ENCODE measurements around the gene HIVEP3. TPM values are rescaled to one million over a fixed set of nuclear protein-coding genes. Genes with fewer than 3 reads are reported as not detected.

The HIVEP3 gene
- total RNA-seq, 2 donors from 2014 or later: 3.4 to 4.0 TPM

DNA sequence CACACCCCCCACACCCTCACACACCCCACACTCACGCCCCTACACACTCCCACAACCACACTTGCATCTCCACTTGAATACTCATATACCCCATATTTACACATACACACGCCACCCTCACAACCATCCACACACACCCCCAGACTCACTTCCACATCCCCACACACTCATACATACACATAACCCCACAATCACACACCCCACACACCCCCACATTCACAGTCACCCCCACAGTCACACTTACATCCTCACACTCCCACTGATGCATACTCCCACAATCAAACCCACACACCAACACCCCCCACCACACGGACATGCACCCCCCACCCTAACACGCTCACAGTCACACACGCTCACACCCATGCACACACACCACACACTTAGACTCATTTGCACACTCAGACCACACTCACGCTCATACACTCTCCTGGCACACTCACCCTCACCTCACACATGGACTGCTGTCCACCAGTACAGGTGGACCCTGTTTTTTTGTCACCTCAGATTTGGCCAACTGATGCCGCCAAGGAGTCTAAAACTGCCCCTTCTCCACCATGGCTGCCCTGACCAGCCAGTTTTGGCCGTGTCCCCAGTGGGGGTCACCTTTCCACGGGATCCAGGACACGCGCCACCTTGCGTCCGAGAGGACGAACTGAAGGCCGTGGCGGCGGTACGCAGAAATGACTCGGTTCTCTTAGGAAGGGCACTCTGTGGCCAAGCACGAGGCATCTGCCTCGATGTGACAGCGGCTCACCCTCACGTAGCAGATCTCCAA, 388.9 kb downstream of the HIVEP3 start:
- no peak overlapping the region for H3K27ac ChIP-seq
- WGBS, 2 donors: 69 to 91% methylated on average over 9 to 23 of the region's 23 CpGs
- H3K36me3 ChIP-seq (replicated peaks in 1 of 2; ENCODE audit: insufficient read depth in 1 of 2, low read depth in 2 of 2): no peaks in the 10 kb centered on the region
- no peak overlapping the region for H3K4me3 ChIP-seq
- ATAC-seq (no peak), DNase-seq (no peak)
- H3K9me3 ChIP-seq: no peaks in the 10 kb centered on the region
- H3K27me3 ChIP-seq: no peaks in the 10 kb centered on the region
- no peak for TF ChIP-seq POLR2A (IDR thresholded peaks at IDR 0.05)
- TF ChIP-seq, protein P1, sequence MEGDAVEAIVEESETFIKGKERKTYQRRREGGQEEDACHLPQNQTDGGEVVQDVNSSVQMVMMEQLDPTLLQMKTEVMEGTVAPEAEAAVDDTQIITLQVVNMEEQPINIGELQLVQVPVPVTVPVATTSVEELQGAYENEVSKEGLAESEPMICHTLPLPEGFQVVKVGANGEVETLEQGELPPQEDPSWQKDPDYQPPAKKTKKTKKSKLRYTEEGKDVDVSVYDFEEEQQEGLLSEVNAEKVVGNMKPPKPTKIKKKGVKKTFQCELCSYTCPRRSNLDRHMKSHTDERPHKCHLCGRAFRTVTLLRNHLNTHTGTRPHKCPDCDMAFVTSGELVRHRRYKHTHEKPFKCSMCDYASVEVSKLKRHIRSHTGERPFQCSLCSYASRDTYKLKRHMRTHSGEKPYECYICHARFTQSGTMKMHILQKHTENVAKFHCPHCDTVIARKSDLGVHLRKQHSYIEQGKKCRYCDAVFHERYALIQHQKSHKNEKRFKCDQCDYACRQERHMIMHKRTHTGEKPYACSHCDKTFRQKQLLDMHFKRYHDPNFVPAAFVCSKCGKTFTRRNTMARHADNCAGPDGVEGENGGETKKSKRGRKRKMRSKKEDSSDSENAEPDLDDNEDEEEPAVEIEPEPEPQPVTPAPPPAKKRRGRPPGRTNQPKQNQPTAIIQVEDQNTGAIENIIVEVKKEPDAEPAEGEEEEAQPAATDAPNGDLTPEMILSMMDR (IDR thresholded peaks at IDR 0.05): no peak
- intact Hi-C loops (cut with DNase I): no loop called here
- H3K4me1 ChIP-seq: no peaks in the 10 kb centered on the region

DNA sequence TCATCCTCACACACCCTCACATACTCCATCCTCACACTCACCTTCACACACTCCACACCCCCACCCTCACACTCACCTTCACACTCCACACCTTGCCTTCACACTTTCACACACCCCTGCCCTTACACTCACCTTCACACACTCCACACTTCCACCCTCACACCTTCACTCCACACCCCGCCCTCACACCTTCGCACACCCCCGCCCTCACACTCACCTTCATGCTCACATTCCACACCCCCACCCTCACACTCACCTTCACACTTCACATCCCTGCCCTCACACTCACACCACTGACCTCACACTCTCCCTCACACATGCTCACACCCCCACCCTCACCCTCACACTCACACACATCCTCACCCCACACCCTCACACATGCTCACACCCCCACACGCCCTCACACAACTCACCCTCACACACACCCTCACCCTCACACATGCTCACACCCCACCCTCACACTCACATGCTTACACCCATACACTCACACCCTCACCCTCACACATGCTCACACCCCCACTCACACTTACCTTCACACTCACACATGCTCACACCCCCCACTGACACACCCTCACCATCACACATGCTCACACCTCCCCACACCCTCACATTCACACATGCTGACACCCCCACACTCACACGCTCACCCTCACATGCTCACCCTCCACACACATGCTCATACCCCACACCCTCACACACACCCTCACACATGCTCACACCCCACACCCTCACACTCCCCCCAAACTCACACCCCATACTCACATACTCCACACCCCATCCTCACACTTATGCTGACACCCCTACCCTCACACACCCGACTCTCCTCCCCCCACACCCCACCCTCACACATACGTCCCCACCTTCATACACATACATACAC, 389.8 kb downstream of the HIVEP3 start:
- intact Hi-C loops (cut with DNase I): no loop called here
- H3K4me1 ChIP-seq: no peaks in the 10 kb centered on the region
- no peaks in the 10 kb centered on the region for H3K27me3 ChIP-seq
- no peak overlapping the region for H3K27ac ChIP-seq
- TF ChIP-seq POLR2A (IDR thresholded peaks at IDR 0.05): no peak
- TF ChIP-seq, protein P1 (IDR thresholded peaks at IDR 0.05): no peak
- 69 to 81% methylated on average over 7 of the region's 7 CpGs for WGBS, 2 donors
- DNase-seq: no peak
- no peak for ATAC-seq
- H3K9me3 ChIP-seq: no peaks in the 10 kb centered on the region
- no peaks in the 10 kb centered on the region for H3K36me3 ChIP-seq (replicated peaks in 1 of 2; ENCODE audit: insufficient read depth in 1 of 2, low read depth in 2 of 2)
- H3K4me3 ChIP-seq: no peak overlapping the region

DNA sequence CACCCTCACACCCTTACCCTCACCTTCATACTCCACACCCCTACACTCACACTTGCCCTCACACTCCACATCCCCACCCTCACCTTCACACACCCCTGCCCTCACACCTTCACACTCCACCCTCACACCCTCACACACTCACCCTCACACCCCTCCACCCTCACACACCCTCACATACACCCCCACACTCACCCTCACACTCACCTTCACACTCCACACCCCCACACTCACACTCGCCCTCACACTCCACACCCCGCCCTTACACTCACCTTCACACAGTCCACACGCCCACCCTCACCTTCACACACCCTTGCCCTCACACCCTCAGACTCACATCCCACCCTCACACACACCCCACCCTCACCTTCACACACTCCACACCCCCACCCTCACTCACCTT, 390.6 kb downstream of the HIVEP3 start:
- 82 to 91% methylated on average over 3 of the region's 3 CpGs for WGBS, 2 donors
- ATAC-seq: no peak
- Histone ChIP-seq H3K4me3 (no peak overlapping the region), H3K9me3 (no peaks in the 10 kb centered on the region), H3K4me1 (no peaks in the 10 kb centered on the region), H3K27me3 (no peaks in the 10 kb centered on the region), H3K36me3 (replicated peaks in 1 of 2; ENCODE audit: insufficient read depth in 1 of 2, low read depth in 2 of 2) (no peaks in the 10 kb centered on the region), H3K27ac (no peak overlapping the region)
- intact Hi-C loops (cut with DNase I): no loop called here
- no peak for DNase-seq
- TF ChIP-seq POLR2A (IDR thresholded peaks at IDR 0.05): no peak
- TF ChIP-seq, protein P1 (IDR thresholded peaks at IDR 0.05): no peak

DNA sequence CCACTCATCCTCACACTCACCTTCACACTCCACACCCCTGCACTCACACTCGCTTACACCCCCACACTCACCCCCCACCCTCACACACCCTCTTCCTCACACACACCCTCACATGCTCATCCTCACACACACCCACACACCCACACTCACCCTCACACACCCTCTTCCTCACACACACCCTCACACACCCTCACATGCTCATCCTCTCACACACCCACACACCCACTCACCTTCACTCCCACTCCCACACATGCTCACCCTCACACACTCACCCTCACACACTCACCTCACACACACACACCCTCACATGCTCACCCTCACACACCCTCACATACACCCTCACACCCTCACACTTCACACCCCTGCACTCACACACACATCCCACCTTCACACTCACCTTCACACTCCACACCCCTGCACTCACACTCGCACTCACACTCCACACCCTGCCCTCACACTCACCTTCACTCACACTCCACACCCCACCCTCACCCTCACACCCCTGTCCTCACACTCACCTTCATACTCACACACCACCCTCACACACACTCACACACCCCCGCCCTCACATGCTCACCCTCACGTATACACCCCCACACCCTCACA, 391.7 kb downstream of the HIVEP3 start:
- Histone ChIP-seq H3K27ac (no peak overlapping the region), H3K4me3 (no peak overlapping the region), H3K36me3 (replicated peaks in 1 of 2; ENCODE audit: insufficient read depth in 1 of 2, low read depth in 2 of 2) (no peaks in the 10 kb centered on the region), H3K9me3 (no peaks in the 10 kb centered on the region), H3K27me3 (no peaks in the 10 kb centered on the region), H3K4me1 (no peaks in the 10 kb centered on the region)
- intact Hi-C loops (cut with DNase I): no loop called here
- no peak for ATAC-seq
- WGBS, 2 donors: 81 to 89% methylated on average over 4 of the region's 4 CpGs
- TF ChIP-seq, protein P1 (IDR thresholded peaks at IDR 0.05): no peak
- TF ChIP-seq POLR2A (IDR thresholded peaks at IDR 0.05): no peak
- no peak for DNase-seq

Measured in body of pancreas (tissue), 4 donors.